ENCODE measurements around the gene ALOX15. TPM values are rescaled to one million over a fixed set of nuclear protein-coding genes. Genes with fewer than 3 reads are reported as not detected.

Gene ALOX15
- total and polyA plus RNA-seq, 9 of the 15 experiments (the other 6 are each of a cell fraction or from before 2014, with no cell fraction given): not detected

GRCh38 chr17:4658478-4659305, 17.2 kb upstream of the ALOX15 start (continued):
- TF ChIP-seq U2AF2 (optimal IDR thresholded peaks at IDR 0.05; ENCODE audit: low read depth, low read length): no peak
- TF ChIP-seq PTRF (tag; IDR thresholded peaks at IDR 0.05): no peak
- TF ChIP-seq ZNF354B (CRISPR knock-in tag; IDR thresholded peaks at IDR 0.05): no peak
- no peak for TF ChIP-seq POLR3G (IDR thresholded peaks at IDR 0.05; ENCODE audit: extremely low read depth, insufficient read length, insufficient replicate concordance)
- TF ChIP-seq JUND (IDR thresholded peaks at IDR 0.05; ENCODE audit: borderline replicate concordance, low read depth, low read length): peak; percentile 85
- peak; percentile 73; the same call in 2 of the 3 replicates for TF ChIP-seq JUND (tag; IDR thresholded peaks at IDR 0.05; ENCODE audit: borderline replicate concordance, low read depth, low read length)
- TF ChIP-seq NELFE (IDR thresholded peaks at IDR 0.05; ENCODE audit: insufficient read depth, insufficient read length): no peak
- TF ChIP-seq SMAD3 (CRISPR knock-in tag; conservative IDR thresholded peaks at IDR 0.05): no peak
- TF ChIP-seq JUN (IDR thresholded peaks at IDR 0.05; ENCODE audit: borderline replicate concordance, low read depth, low read length): peak; percentile 78; the same call in 1 of the 2 replicates
- TF ChIP-seq JUN (CRISPR knock-in tag; IDR thresholded peaks at IDR 0.05; ENCODE audit: borderline replicate concordance): no peak
- TF ChIP-seq, protein P1, sequence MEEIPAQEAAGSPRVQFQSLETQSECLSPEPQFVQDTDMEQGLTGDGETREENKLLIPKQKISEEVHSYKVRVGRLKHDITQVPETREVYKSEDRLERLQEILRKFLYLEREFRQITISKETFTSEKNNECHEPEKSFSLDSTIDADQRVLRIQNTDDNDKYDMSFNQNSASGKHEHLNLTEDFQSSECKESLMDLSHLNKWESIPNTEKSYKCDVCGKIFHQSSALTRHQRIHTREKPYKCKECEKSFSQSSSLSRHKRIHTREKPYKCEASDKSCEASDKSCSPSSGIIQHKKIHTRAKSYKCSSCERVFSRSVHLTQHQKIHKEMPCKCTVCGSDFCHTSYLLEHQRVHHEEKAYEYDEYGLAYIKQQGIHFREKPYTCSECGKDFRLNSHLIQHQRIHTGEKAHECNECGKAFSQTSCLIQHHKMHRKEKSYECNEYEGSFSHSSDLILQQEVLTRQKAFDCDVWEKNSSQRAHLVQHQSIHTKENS (CRISPR knock-in tag; IDR thresholded peaks at IDR 0.05): no peak
- TF ChIP-seq SNRNP70 (optimal IDR thresholded peaks at IDR 0.05; ENCODE audit: low read depth, low read length): no peak
- TF ChIP-seq, protein P2, sequence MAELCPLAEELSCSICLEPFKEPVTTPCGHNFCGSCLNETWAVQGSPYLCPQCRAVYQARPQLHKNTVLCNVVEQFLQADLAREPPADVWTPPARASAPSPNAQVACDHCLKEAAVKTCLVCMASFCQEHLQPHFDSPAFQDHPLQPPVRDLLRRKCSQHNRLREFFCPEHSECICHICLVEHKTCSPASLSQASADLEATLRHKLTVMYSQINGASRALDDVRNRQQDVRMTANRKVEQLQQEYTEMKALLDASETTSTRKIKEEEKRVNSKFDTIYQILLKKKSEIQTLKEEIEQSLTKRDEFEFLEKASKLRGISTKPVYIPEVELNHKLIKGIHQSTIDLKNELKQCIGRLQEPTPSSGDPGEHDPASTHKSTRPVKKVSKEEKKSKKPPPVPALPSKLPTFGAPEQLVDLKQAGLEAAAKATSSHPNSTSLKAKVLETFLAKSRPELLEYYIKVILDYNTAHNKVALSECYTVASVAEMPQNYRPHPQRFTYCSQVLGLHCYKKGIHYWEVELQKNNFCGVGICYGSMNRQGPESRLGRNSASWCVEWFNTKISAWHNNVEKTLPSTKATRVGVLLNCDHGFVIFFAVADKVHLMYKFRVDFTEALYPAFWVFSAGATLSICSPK (IDR thresholded peaks at IDR 0.05; ENCODE audit: borderline replicate concordance): no peak
- TF ChIP-seq MIER1 (IDR thresholded peaks at IDR 0.05; ENCODE audit: low read depth): no peak
- no peak for TF ChIP-seq GABPB1 (CRISPR knock-in tag; IDR thresholded peaks at IDR 0.05)
- TF ChIP-seq L3MBTL2 (IDR thresholded peaks at IDR 0.05): no peak
- no peak for TF ChIP-seq ZNF551 (CRISPR knock-in tag; IDR thresholded peaks at IDR 0.05)
- no peak for TF ChIP-seq HOMEZ (CRISPR knock-in tag; IDR thresholded peaks at IDR 0.05)
- TF ChIP-seq ZNF766 (CRISPR knock-in tag; conservative IDR thresholded peaks at IDR 0.05): no peak
- no peak for TF ChIP-seq ASH1L (IDR thresholded peaks at IDR 0.05; ENCODE audit: borderline replicate concordance, low read depth, partially characterized antibody)
- TF ChIP-seq JUNB (CRISPR knock-in tag; conservative IDR thresholded peaks at IDR 0.05): no peak
- no peak for TF ChIP-seq GTF2B (IDR thresholded peaks at IDR 0.05; ENCODE audit: extremely low read depth, insufficient read length)
- TF ChIP-seq, protein P3, sequence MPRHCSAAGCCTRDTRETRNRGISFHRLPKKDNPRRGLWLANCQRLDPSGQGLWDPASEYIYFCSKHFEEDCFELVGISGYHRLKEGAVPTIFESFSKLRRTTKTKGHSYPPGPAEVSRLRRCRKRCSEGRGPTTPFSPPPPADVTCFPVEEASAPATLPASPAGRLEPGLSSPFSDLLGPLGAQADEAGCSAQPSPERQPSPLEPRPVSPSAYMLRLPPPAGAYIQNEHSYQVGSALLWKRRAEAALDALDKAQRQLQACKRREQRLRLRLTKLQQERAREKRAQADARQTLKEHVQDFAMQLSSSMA (CRISPR knock-in tag; IDR thresholded peaks at IDR 0.05): no peak

All from K562 (cell line).